Measurements from ENCODE around the gene CADM1. TPM values are rescaled to one million over a fixed set of nuclear protein-coding genes. Genes with fewer than 3 reads are reported as not detected.

The CADM1 gene
- polyA plus RNA-seq, 4 donors = 2.2 to 10.9 (median 5.8) TPM

DNA sequence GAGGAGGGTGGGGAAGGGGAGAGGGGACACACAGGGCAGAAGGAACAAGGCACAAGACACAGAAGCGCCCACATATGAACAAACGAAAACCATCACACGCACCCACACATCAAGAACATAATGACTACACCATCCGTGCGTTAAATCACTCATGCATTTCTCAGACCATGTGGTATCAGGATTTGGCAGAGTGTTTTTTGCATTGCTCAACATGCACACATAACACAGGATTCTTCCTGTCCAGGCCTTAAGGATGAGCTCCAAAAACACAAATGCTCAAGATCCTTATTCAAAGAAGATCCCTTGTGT is 309.5 kb downstream of the CADM1 start:
- no peak overlapping the region for H3K4me3 ChIP-seq (ENCODE audit: low read depth in 1 of 3, low read length in 3 of 3)
- peak overlapping the region in 1 of 3 donors; percentile 67 for H3K27ac ChIP-seq (ENCODE audit: low read depth in 1 of 3, low read length in 2 of 3)
- DNase-seq (no peak), FAIRE-seq (no peak)
- no peaks in the 10 kb centered on the region for H3K9me3 ChIP-seq (ENCODE audit: control insufficient read depth in 2 of 2, insufficient read depth in 1 of 2, low read depth in 1 of 2, low read length in 1 of 2)
- H3K27me3 ChIP-seq (ENCODE audit: control insufficient read depth in 3 of 3, insufficient read depth in 3 of 3, low read length in 3 of 3) = no peaks in the 10 kb centered on the region
- no peaks in the 10 kb centered on the region for H3K36me3 ChIP-seq (ENCODE audit: control insufficient read depth in 3 of 3, insufficient read depth in 2 of 3, low read depth in 1 of 3, low read length in 3 of 3)
- no peaks in the 10 kb centered on the region for H3K4me1 ChIP-seq (ENCODE audit: control insufficient read depth in 3 of 3, insufficient read depth in 2 of 3, low read depth in 1 of 3, low read length in 2 of 3)
- WGBS, 3 donors = 70 to 88% (median 73%) methylated on average over 5 of the region's 5 CpGs

DNA sequence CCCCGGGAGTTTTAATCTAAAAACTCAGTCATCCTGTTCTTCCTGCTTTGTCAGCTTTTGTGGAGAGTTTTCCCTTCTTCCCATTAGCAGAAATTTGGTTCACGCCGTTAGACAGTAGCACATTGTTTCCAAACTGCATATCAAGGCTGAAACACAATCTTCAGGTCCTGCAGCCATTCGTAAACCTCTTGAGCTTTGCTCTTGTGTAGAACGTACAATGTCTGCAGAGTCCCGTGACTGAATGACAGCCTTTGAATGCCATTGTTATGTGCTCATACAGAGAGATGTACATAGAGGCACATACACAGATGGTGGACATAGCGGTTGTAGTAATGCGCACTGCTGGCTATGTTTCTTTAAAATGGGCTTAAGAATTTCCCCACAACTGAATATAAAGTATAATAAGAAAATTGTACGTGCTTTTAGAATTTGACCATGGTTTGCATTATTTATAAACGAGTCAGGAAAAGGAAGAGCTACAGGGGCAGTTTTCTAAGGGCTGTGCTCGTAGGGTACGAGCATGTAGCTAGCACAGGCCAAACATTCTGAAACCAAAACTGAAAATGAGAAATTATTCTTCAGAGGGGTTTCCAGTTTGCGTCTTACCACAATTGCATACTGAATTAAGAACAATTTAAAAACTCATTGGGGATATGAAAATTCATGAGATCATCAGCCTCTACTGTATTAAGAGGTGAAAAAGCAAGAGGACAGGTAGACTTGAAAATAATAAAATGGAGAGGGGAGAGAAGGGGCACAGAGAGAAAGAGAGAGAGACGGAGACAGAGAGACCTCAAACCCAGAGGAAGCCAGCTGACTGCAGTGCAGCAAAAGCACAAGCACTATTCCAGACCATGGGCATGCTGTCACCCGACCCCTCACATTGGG is 310.1 kb downstream of the CADM1 start:
- no peaks in the 10 kb centered on the region for H3K9me3 ChIP-seq (ENCODE audit: control insufficient read depth in 2 of 2, insufficient read depth in 1 of 2, low read depth in 1 of 2, low read length in 1 of 2)
- FAIRE-seq = no peak
- H3K27me3 ChIP-seq (ENCODE audit: control insufficient read depth in 3 of 3, insufficient read depth in 3 of 3, low read length in 3 of 3) = no peaks in the 10 kb centered on the region
- WGBS, 3 donors = 66 to 83% (median 68%) methylated on average over 15 of the region's 15 CpGs
- H3K4me3 ChIP-seq (ENCODE audit: low read depth in 1 of 3, low read length in 3 of 3) = no peak overlapping the region
- no peaks in the 10 kb centered on the region for H3K36me3 ChIP-seq (ENCODE audit: control insufficient read depth in 3 of 3, insufficient read depth in 2 of 3, low read depth in 1 of 3, low read length in 3 of 3)
- H3K27ac ChIP-seq (ENCODE audit: low read depth in 1 of 3, low read length in 2 of 3) = peak overlapping the region in 1 of 3 donors; percentile 67
- no peak for DNase-seq
- H3K4me1 ChIP-seq (ENCODE audit: control insufficient read depth in 3 of 3, insufficient read depth in 2 of 3, low read depth in 1 of 3, low read length in 2 of 3) = no peaks in the 10 kb centered on the region

DNA sequence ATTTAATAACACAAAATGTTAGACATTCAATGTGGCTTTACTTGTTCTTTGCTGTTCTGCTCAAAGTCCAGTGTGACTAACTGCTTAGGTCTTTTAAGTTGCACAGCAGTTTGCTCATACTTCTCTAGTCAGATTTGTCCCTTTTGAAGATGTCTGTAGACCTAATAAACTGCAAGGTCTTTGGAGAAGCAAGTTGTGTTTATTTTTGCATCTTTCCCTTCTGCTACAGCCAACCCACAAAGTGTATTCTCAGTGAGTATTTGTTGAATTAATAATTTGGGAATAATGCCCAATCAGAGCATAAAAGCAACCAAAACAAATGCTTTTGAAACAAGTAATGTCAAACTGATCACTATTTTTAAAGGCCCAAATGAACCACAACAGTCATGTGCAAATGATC is 312.5 kb downstream of the CADM1 start:
- no peak for DNase-seq
- H3K4me1 ChIP-seq (ENCODE audit: control insufficient read depth in 3 of 3, insufficient read depth in 2 of 3, low read depth in 1 of 3, low read length in 2 of 3) = no peaks in the 10 kb centered on the region
- H3K36me3 ChIP-seq (ENCODE audit: control insufficient read depth in 3 of 3, insufficient read depth in 2 of 3, low read depth in 1 of 3, low read length in 3 of 3) = no peaks in the 10 kb centered on the region
- no peaks in the 10 kb centered on the region for H3K27me3 ChIP-seq (ENCODE audit: control insufficient read depth in 3 of 3, insufficient read depth in 3 of 3, low read length in 3 of 3)
- no peaks in the 10 kb centered on the region for H3K9me3 ChIP-seq (ENCODE audit: control insufficient read depth in 2 of 2, insufficient read depth in 1 of 2, low read depth in 1 of 2, low read length in 1 of 2)
- no peak overlapping the region for H3K27ac ChIP-seq (ENCODE audit: low read depth in 1 of 3, low read length in 2 of 3)
- no peak overlapping the region for H3K4me3 ChIP-seq (ENCODE audit: low read depth in 1 of 3, low read length in 3 of 3)
- no peak for FAIRE-seq

DNA sequence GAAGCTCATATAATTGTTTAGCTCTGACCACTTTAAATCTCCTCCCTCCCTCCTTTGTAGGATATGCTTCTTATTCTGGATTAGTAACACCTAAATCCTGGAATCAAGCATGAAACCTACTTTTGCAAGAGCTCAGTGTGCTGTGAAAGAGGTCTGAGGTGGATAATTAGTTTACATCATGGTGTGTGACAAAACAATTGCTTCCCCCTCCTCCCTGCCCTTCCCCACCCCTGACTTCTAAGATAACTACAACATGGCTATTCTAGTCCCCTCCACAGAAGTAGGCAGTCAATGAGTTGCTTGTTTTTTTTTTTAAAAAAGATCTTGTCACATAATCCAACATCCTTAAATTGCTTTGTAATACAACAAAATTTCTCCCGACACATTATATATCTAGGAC is 314.0 kb downstream of the CADM1 start:
- no peak for DNase-seq
- FAIRE-seq = no peak
- no peaks in the 10 kb centered on the region for H3K9me3 ChIP-seq (ENCODE audit: control insufficient read depth in 2 of 2, insufficient read depth in 1 of 2, low read depth in 1 of 2, low read length in 1 of 2)

GRCh38 chr11:115188898-115189278 is 315.3 kb downstream of the CADM1 start:
- H3K27me3 ChIP-seq (ENCODE audit: control insufficient read depth in 3 of 3, insufficient read depth in 3 of 3, low read length in 3 of 3) = no peaks in the 10 kb centered on the region

More for the DNA sequence above, 314.0 kb downstream of the CADM1 start:
- 92 to 98% (median 97%) methylated on average over 1 of the region's 1 CpG for WGBS, 3 donors
- no peak overlapping the region for H3K27ac ChIP-seq (ENCODE audit: low read depth in 1 of 3, low read length in 2 of 3)
- no peaks in the 10 kb centered on the region for H3K4me1 ChIP-seq (ENCODE audit: control insufficient read depth in 3 of 3, insufficient read depth in 2 of 3, low read depth in 1 of 3, low read length in 2 of 3)
- no peak overlapping the region for H3K4me3 ChIP-seq (ENCODE audit: low read depth in 1 of 3, low read length in 3 of 3)
- H3K36me3 ChIP-seq (ENCODE audit: control insufficient read depth in 3 of 3, insufficient read depth in 2 of 3, low read depth in 1 of 3, low read length in 3 of 3) = no peaks in the 10 kb centered on the region
- no peaks in the 10 kb centered on the region for H3K27me3 ChIP-seq (ENCODE audit: control insufficient read depth in 3 of 3, insufficient read depth in 3 of 3, low read length in 3 of 3)

GRCh38 chr11:115188188-115188897 is 315.9 kb downstream of the CADM1 start:
- Histone ChIP-seq H3K4me3 (ENCODE audit: low read depth in 1 of 3, low read length in 3 of 3) (no peak overlapping the region), H3K4me1 (ENCODE audit: control insufficient read depth in 3 of 3, insufficient read depth in 2 of 3, low read depth in 1 of 3, low read length in 2 of 3) (no peaks in the 10 kb centered on the region), H3K27me3 (ENCODE audit: control insufficient read depth in 3 of 3, insufficient read depth in 3 of 3, low read length in 3 of 3) (no peaks in the 10 kb centered on the region), H3K9me3 (ENCODE audit: control insufficient read depth in 2 of 2, insufficient read depth in 1 of 2, low read depth in 1 of 2, low read length in 1 of 2) (no peaks in the 10 kb centered on the region), H3K27ac (ENCODE audit: low read depth in 1 of 3, low read length in 2 of 3) (no peak overlapping the region), H3K36me3 (ENCODE audit: control insufficient read depth in 3 of 3, insufficient read depth in 2 of 3, low read depth in 1 of 3, low read length in 3 of 3) (no peaks in the 10 kb centered on the region)
- 87 to 94% (median 89%) methylated on average over 6 of the region's 6 CpGs for WGBS, 3 donors
- FAIRE-seq (no peak), DNase-seq (no peak)

More at GRCh38 chr11:115188898-115189278, 315.3 kb downstream of the CADM1 start:
- WGBS, 3 donors = 88 to 93% (median 91%) methylated on average over 4 of the region's 4 CpGs
- no peaks in the 10 kb centered on the region for H3K9me3 ChIP-seq (ENCODE audit: control insufficient read depth in 2 of 2, insufficient read depth in 1 of 2, low read depth in 1 of 2, low read length in 1 of 2)
- H3K36me3 ChIP-seq (ENCODE audit: control insufficient read depth in 3 of 3, insufficient read depth in 2 of 3, low read depth in 1 of 3, low read length in 3 of 3) = no peaks in the 10 kb centered on the region
- H3K4me3 ChIP-seq (ENCODE audit: low read depth in 1 of 3, low read length in 3 of 3) = no peak overlapping the region
- no peaks in the 10 kb centered on the region for H3K4me1 ChIP-seq (ENCODE audit: control insufficient read depth in 3 of 3, insufficient read depth in 2 of 3, low read depth in 1 of 3, low read length in 2 of 3)
- FAIRE-seq (no peak), DNase-seq (no peak)
- no peak overlapping the region for H3K27ac ChIP-seq (ENCODE audit: low read depth in 1 of 3, low read length in 2 of 3)

DNA sequence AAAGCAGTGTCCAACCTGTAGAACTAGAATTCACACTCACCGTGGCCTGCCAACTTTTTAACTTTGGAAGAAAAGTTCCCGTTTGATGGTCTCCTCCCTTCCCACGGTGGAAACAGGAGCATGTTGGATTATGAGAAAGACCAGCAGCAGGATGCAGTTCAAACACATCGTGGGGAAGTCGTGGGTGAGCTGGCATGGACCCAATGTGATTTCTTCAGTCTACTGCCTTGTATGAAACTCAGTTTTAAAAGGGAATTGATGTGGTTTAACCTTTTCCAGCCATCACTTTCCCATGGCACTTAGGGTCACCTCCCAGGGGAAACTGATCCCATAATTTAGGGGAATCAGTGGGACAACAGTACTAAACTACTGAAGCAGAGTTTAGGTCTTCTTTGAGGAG is 318.3 kb downstream of the CADM1 start:
- Histone ChIP-seq H3K27ac (ENCODE audit: low read depth in 1 of 3, low read length in 2 of 3) (no peak overlapping the region), H3K4me3 (ENCODE audit: low read depth in 1 of 3, low read length in 3 of 3) (no peak overlapping the region), H3K36me3 (ENCODE audit: control insufficient read depth in 3 of 3, insufficient read depth in 2 of 3, low read depth in 1 of 3, low read length in 3 of 3) (no peaks in the 10 kb centered on the region), H3K4me1 (ENCODE audit: control insufficient read depth in 3 of 3, insufficient read depth in 2 of 3, low read depth in 1 of 3, low read length in 2 of 3) (no peaks in the 10 kb centered on the region), H3K27me3 (ENCODE audit: control insufficient read depth in 3 of 3, insufficient read depth in 3 of 3, low read length in 3 of 3) (peaks cover 0 to 2% (median 0%) of the 10 kb centered on the region in 3 donors), H3K9me3 (ENCODE audit: control insufficient read depth in 2 of 2, insufficient read depth in 1 of 2, low read depth in 1 of 2, low read length in 1 of 2) (no peaks in the 10 kb centered on the region)
- DNase-seq (no peak), FAIRE-seq (no peak)
- WGBS, 3 donors = 66 to 86% (median 70%) methylated on average over 5 of the region's 5 CpGs

GRCh38 chr11:115185507-115185906 is 318.7 kb downstream of the CADM1 start:
- no peak overlapping the region for H3K4me3 ChIP-seq (ENCODE audit: low read depth in 1 of 3, low read length in 3 of 3)
- H3K27ac ChIP-seq (ENCODE audit: low read depth in 1 of 3, low read length in 2 of 3) = no peak overlapping the region
- no peaks in the 10 kb centered on the region for H3K4me1 ChIP-seq (ENCODE audit: control insufficient read depth in 3 of 3, insufficient read depth in 2 of 3, low read depth in 1 of 3, low read length in 2 of 3)
- DNase-seq (no peak), FAIRE-seq (no peak)
- H3K9me3 ChIP-seq (ENCODE audit: control insufficient read depth in 2 of 2, insufficient read depth in 1 of 2, low read depth in 1 of 2, low read length in 1 of 2) = no peaks in the 10 kb centered on the region
- H3K36me3 ChIP-seq (ENCODE audit: control insufficient read depth in 3 of 3, insufficient read depth in 2 of 3, low read depth in 1 of 3, low read length in 3 of 3) = no peaks in the 10 kb centered on the region
- H3K27me3 ChIP-seq (ENCODE audit: control insufficient read depth in 3 of 3, insufficient read depth in 3 of 3, low read length in 3 of 3) = peaks cover 0 to 2% (median 0%) of the 10 kb centered on the region in 3 donors
- 78 to 94% (median 85%) methylated on average over 4 of the region's 4 CpGs for WGBS, 3 donors
